Measurements from ENCODE around the gene CHST8. TPM values are rescaled to one million over a fixed set of nuclear protein-coding genes. Genes with fewer than 3 reads are reported as not detected.

The CHST8 gene
- polyA plus RNA-seq, 2 of the 4 experiments (the other 2 are of a cell fraction): not detected

DNA sequence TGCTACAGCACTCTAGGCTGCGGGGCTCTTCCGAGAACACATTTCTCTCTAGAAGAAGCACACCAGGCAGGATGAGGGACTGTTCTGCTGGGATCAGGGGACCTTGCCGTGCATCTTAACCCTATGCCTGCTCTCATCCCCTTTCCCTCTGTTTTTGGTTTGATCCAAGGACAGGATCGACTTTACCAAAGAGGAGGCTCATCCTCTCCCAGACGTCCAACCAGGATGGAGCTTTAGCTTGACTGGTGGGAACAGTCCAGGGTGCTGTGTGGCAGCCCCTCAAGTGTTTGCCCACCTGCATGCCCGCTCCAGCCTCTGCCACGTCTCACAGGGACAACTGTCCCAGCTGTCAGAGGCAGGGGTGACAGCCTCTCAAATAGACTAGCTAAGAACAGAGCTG lies 132.6 kb downstream of the CHST8 start:
- 8% methylated on average over 7 of the region's 7 CpGs for WGBS (ENCODE audit: missing lambda C conversion rate)
- no peak for DNase-seq (ENCODE audit: low read depth in 1 of 2, low spot score in 1 of 2)
- TF ChIP-seq, protein P1, sequence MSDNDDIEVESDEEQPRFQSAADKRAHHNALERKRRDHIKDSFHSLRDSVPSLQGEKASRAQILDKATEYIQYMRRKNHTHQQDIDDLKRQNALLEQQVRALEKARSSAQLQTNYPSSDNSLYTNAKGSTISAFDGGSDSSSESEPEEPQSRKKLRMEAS (IDR thresholded peaks at IDR 0.05): no peak
- Histone ChIP-seq H3K9me3 (no peaks in the 10 kb centered on the region), H3K27ac (no peak overlapping the region), H3K4me3 (no peak overlapping the region), H3K4me2 (no peak overlapping the region), H3K4me1 (peaks cover 4% of the 10 kb centered on the region; the same call in 1 of the 3 replicates)
- no peak for FAIRE-seq
- no peak for ATAC-seq
- ChIA-PET POLR2A (no interaction called here), CTCF (interaction anchor here (0.5 to 22.3 kb wide), 10 partner anchors 10 to 486 kb away, joined by 3 to 572 read pairs (median 12); no protein-coding TSS in a partner anchor)

DNA sequence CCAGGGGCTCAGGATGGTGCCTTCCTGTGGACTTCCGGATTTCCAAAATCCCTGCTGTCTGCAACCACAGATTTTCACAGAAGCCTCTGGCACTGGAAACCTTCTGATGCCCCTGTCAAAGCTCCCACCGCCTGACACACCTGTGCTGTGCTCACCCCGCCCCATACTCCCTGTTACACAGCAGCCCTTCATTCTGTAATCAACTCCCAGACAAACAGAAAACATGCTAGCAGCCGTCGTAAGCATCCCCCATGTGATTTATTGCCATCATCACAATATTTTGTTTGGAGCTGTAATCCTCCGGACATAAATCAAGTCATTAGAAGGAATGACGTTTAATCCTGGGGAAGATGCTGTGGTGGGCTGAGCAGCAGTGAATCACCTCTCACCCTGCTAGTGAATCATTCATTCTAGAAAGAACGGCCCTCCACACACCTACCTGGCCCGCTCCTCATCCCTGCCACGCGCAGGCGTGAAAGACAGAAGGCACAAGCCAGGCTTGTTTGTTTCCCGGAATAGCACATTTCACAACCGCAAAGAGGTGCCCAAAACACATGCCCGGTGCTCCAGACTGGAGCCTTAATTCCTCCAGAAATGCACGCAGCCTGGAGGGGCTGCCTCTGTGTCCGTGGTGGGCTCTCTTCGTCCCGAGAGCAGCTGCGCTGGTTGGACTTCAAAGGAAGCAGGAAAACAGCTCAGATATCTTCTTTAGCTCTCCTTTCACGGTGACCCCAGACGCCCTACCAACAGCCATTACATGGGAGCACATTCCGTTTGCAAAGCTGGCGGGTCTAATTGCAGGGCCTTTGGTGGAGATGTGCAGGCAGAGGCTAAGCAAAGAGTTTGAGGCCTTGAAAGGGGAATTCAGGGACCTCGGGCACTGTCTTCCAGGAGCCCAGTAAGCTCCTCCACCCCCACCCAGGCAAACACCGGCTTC lies 133.6 kb downstream of the CHST8 start:
- H3K4me2 ChIP-seq: no peak overlapping the region
- peaks cover 4% of the 10 kb centered on the region; the same call in 1 of the 3 replicates for H3K4me1 ChIP-seq
- no peak for FAIRE-seq
- no peak overlapping the region for H3K27ac ChIP-seq
- no peak for ATAC-seq
- ChIA-PET POLR2A (no interaction called here), CTCF (interaction anchor here (0.7 to 22.3 kb wide), 12 partner anchors 9 to 520 kb away, joined by 3 to 572 read pairs (median 8); no protein-coding TSS in a partner anchor)
- TF ChIP-seq TFCP2L1 (CRISPR knock-in tag; IDR thresholded peaks at IDR 0.05): no peak
- no peak for TF ChIP-seq HOXA7 (CRISPR knock-in tag; IDR thresholded peaks at IDR 0.05)
- TF ChIP-seq JUNB (IDR thresholded peaks at IDR 0.05): no peak
- no peak for TF ChIP-seq CBX2 (IDR thresholded peaks at IDR 0.05; ENCODE audit: borderline replicate concordance, low read depth)
- TF ChIP-seq FOSL2 (IDR thresholded peaks at IDR 0.05): no peak
- no peak for TF ChIP-seq FOSL2 (CRISPR knock-in tag; IDR thresholded peaks at IDR 0.05)
- DNase-seq (ENCODE audit: low read depth in 1 of 2, low spot score in 1 of 2): no peak
- H3K9me3 ChIP-seq: no peaks in the 10 kb centered on the region
- 23% methylated on average over 26 of the region's 26 CpGs for WGBS (ENCODE audit: missing lambda C conversion rate)
- no peak overlapping the region for H3K4me3 ChIP-seq

DNA sequence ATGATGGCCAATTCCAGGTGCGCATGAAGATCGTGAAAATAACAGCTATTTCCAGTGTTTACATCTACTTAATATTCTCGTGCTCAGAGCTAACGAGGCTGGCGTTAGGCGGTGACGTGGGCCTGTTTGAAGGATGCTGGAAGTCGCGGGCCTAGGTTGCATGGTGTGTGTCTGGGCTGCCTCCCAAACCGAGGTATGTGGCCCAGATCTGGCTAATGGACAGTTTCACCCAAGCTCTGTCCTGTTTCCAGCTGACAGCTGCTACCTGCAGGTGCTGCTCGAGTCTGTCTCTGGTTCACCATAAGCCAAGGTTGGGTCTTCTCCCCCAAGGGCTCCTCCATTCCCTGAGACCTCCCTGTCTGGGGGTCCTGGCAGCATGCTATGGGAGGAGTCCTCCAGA lies 134.4 kb downstream of the CHST8 start:
- POLR2A ChIA-PET: no interaction called here
- ATAC-seq: no peak

More for the DNA sequence above, 134.4 kb downstream of the CHST8 start:
- FAIRE-seq: peak; percentile 18
- H3K4me1 ChIP-seq: peaks cover 4% of the 10 kb centered on the region; the same call in 1 of the 3 replicates
- WGBS (ENCODE audit: missing lambda C conversion rate): 40% methylated on average over 11 of the region's 11 CpGs
- DNase-seq (ENCODE audit: low read depth in 1 of 2, low spot score in 1 of 2): no peak
- H3K4me2 ChIP-seq: no peak overlapping the region
- CTCF ChIA-PET: interaction anchor here (0.8 to 22.3 kb wide), 11 partner anchors 8 to 572 kb away, joined by 3 to 572 read pairs (median 12); no protein-coding TSS in a partner anchor
- H3K4me3 ChIP-seq: no peak overlapping the region
- H3K9me3 ChIP-seq: no peaks in the 10 kb centered on the region
- H3K27ac ChIP-seq: no peak overlapping the region
- TF ChIP-seq HEYL (CRISPR knock-in tag; IDR thresholded peaks at IDR 0.05): no peak
- TF ChIP-seq, protein P2, sequence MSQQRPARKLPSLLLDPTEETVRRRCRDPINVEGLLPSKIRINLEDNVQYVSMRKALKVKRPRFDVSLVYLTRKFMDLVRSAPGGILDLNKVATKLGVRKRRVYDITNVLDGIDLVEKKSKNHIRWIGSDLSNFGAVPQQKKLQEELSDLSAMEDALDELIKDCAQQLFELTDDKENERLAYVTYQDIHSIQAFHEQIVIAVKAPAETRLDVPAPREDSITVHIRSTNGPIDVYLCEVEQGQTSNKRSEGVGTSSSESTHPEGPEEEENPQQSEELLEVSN (IDR thresholded peaks at IDR 0.05; ENCODE audit: borderline replicate concordance, low read depth): no peak
- no peak for TF ChIP-seq MAZ (IDR thresholded peaks at IDR 0.05; ENCODE audit: borderline replicate concordance, low read depth, low read length)
- TF ChIP-seq JUN (IDR thresholded peaks at IDR 0.05): no peak
- no peak for TF ChIP-seq ZC3H11A (IDR thresholded peaks at IDR 0.05)
- no peak for TF ChIP-seq ZFP36 (IDR thresholded peaks at IDR 0.05; ENCODE audit: borderline replicate concordance, partially characterized antibody)
- TF ChIP-seq, protein P3, sequence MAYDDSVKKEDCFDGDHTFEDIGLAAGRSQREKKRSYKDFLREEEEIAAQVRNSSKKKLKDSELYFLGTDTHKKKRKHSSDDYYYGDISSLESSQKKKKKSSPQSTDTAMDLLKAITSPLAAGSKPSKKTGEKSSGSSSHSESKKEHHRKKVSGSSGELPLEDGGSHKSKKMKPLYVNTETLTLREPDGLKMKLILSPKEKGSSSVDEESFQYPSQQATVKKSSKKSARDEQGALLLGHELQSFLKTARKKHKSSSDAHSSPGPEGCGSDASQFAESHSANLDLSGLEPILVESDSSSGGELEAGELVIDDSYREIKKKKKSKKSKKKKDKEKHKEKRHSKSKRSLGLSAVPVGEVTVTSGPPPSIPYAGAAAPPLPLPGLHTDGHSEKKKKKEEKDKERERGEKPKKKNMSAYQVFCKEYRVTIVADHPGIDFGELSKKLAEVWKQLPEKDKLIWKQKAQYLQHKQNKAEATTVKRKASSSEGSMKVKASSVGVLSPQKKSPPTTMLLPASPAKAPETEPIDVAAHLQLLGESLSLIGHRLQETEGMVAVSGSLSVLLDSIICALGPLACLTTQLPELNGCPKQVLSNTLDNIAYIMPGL (CRISPR knock-in tag; IDR thresholded peaks at IDR 0.05; ENCODE audit: borderline replicate concordance): no peak
- TF ChIP-seq, protein P1 (IDR thresholded peaks at IDR 0.05): no peak
- TF ChIP-seq CHD2 (IDR thresholded peaks at IDR 0.05; ENCODE audit: low read length, partially characterized antibody): no peak
- no peak for TF ChIP-seq EHF (CRISPR knock-in tag; IDR thresholded peaks at IDR 0.05)
- no peak for TF ChIP-seq SMC3 (IDR thresholded peaks at IDR 0.05)
- TF ChIP-seq, protein P4, sequence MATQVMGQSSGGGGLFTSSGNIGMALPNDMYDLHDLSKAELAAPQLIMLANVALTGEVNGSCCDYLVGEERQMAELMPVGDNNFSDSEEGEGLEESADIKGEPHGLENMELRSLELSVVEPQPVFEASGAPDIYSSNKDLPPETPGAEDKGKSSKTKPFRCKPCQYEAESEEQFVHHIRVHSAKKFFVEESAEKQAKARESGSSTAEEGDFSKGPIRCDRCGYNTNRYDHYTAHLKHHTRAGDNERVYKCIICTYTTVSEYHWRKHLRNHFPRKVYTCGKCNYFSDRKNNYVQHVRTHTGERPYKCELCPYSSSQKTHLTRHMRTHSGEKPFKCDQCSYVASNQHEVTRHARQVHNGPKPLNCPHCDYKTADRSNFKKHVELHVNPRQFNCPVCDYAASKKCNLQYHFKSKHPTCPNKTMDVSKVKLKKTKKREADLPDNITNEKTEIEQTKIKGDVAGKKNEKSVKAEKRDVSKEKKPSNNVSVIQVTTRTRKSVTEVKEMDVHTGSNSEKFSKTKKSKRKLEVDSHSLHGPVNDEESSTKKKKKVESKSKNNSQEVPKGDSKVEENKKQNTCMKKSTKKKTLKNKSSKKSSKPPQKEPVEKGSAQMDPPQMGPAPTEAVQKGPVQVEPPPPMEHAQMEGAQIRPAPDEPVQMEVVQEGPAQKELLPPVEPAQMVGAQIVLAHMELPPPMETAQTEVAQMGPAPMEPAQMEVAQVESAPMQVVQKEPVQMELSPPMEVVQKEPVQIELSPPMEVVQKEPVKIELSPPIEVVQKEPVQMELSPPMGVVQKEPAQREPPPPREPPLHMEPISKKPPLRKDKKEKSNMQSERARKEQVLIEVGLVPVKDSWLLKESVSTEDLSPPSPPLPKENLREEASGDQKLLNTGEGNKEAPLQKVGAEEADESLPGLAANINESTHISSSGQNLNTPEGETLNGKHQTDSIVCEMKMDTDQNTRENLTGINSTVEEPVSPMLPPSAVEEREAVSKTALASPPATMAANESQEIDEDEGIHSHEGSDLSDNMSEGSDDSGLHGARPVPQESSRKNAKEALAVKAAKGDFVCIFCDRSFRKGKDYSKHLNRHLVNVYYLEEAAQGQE (IDR thresholded peaks at IDR 0.05): no peak
- no peak for TF ChIP-seq NFE2L2 (conservative IDR thresholded peaks at IDR 0.05; ENCODE audit: low read length)
- no peak for TF ChIP-seq HOXB13 (CRISPR knock-in tag; IDR thresholded peaks at IDR 0.05; ENCODE audit: low read depth)
- no peak for TF ChIP-seq TP53 (CRISPR knock-in tag; IDR thresholded peaks at IDR 0.05)
- no peak for TF ChIP-seq ESRRA (IDR thresholded peaks at IDR 0.05; ENCODE audit: borderline replicate concordance, low read length)
